Kidney (tissue), 14 donors: ENCODE results near the gene OGDH. TPM values are rescaled to one million over a fixed set of nuclear protein-coding genes. Genes with fewer than 3 reads are reported as not detected.

ENCODE experiments used
- DNase-seq, 5 donors: peaks; one replicate each; pipeline ENCODE4 v3.0.0-alpha.2; 2013 to 2020
- FAIRE-seq: peaks from 2 replicates; lab custom pipeline; 2012; peaks lifted over from hg19 to GRCh38; lab: Jason Lieb, UNC
- H3K27ac ChIP-seq, 2 donors: one replicate each; pipeline ENCODE4 v1.7.0; 2013; ENCODE audit warnings: low read depth in 2 of 2, low read length in 2 of 2, inconsistent platforms in 1 of 2
- H3K27me3 ChIP-seq: one replicate; pipeline ENCODE4 v1.7.1; 2013; ENCODE audit warnings: low read length, inconsistent platforms; ENCODE audit not compliant: control insufficient read depth, insufficient read depth
- H3K36me3 ChIP-seq, 3 donors: one replicate each; pipeline versions ENCODE4 v1.7.0 to v1.7.1; 2013; ENCODE audit warnings: low read length in 3 of 3, control low read depth in 1 of 3, inconsistent platforms in 1 of 3; ENCODE audit not compliant: insufficient read depth in 3 of 3, control insufficient read depth in 2 of 3
- H3K4me1 ChIP-seq, 3 donors: one replicate each; pipeline versions ENCODE4 v1.7.0 to v1.7.1; 2013; ENCODE audit warnings: low read length in 3 of 3, inconsistent platforms in 1 of 3, low read depth in 1 of 3; ENCODE audit not compliant: control insufficient read depth in 2 of 3, insufficient read depth in 2 of 3
- H3K4me3 ChIP-seq, 3 donors: one replicate each; pipeline versions ENCODE4 v1.7.0 to v1.8.1; 2013; ENCODE audit warnings: low read length in 3 of 3, control low read depth in 1 of 3, inconsistent platforms in 1 of 3
- H3K9ac ChIP-seq, 3 donors: one replicate each; pipeline versions ENCODE4 v1.7.0 to v1.7.1; 2013; ENCODE audit warnings: low read length in 3 of 3, control low read depth in 1 of 3, inconsistent platforms in 1 of 3
- H3K9me3 ChIP-seq, 3 donors: one replicate each; pipeline versions ENCODE4 v1.7.0 to v1.7.1; 2013; ENCODE audit warnings: low read length in 3 of 3, control low read depth in 1 of 3, inconsistent platforms in 1 of 3; ENCODE audit not compliant: control insufficient read depth in 2 of 3, insufficient read depth in 1 of 3
- intact Hi-C: fragments of 100-400 bp; cut with DNase I; formaldehyde crosslinking; loops from one replicate; pipeline ENCODE4 v1.11.1; 2022
- polyA plus RNA-seq: library from polyadenylated mRNA; stranded (reverse); fragments of 350-450 nt; fragmentation: Illumina TruSeq; extraction: RNeasy Lipid Tissue Mini Kit (QIAGEN cat#74804); gene quantifications from one replicate; pipeline ENCODE4 v1.2.3, GENCODE V29; 2014; ENCODE audit warnings: low read depth, low replicate concordance; ENCODE audit not compliant: insufficient read depth
- total RNA-seq: library from RNA; stranded (reverse); fragmentation: NEBNext Ultra II Directional; extraction: Animal tissue kit (Norgen Biotek cat#: 25700); gene quantifications from one replicate; pipeline ENCODE4 v1.2.1, GENCODE V29; 2021
- TF ChIP-seq, protein P1 (sequence below): IDR thresholded peaks from 3 replicates; pipeline ENCODE4 v1.5.1; 2012; ENCODE audit warnings: mild to moderate bottlenecking, moderate library complexity, borderline replicate concordance; ENCODE audit not compliant: insufficient read depth; ENCODE audit errors: extremely low read depth
- donor health status: control.
- donor health status: control.
- donor health status: control.
- donor health status: control.
- donor health status: control.
- donor health status: DM: yes; HTN: yes; CAD: no.
- donor health status: Normal renal cell carcinoma (clear cell type).

The OGDH gene
- total and polyA plus RNA-seq, 2 donors from 2014 or later: 108 to 132 TPM

DNA sequence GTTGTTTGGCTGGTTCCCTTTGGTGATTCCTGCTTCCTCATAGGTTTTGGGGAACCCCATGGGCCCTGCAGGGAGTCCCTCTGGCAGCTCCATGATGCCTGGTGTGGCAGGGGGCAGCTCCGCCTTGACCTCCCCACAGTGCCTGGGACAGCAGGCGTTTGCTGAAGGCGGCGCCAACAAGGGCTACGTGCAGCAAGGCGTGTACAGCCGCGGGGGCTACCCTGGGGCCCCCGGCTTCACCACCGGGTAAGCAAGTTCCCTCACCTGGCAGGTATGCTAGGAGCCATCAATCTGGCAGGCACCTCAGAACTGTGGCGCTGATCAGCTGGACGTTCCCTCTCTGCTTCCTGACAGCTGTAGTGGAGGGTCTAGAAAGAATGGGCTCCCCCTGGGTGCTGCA, 150.5 kb downstream of the OGDH start:
- Histone ChIP-seq H3K9ac (no peak overlapping the region), H3K27me3 (no peaks in the 10 kb centered on the region), H3K4me1 (peaks cover 0 to 23% (median 0%) of the 10 kb centered on the region in 3 donors), H3K4me3 (no peak overlapping the region), H3K9me3 (no peaks in the 10 kb centered on the region), H3K36me3 (peaks cover 0 to 26% (median 12%) of the 10 kb centered on the region in 3 donors), H3K27ac (no peak overlapping the region)
- no peak for DNase-seq
- FAIRE-seq: no peak
- intact Hi-C loops: no loop called here
- TF ChIP-seq, protein P1, sequence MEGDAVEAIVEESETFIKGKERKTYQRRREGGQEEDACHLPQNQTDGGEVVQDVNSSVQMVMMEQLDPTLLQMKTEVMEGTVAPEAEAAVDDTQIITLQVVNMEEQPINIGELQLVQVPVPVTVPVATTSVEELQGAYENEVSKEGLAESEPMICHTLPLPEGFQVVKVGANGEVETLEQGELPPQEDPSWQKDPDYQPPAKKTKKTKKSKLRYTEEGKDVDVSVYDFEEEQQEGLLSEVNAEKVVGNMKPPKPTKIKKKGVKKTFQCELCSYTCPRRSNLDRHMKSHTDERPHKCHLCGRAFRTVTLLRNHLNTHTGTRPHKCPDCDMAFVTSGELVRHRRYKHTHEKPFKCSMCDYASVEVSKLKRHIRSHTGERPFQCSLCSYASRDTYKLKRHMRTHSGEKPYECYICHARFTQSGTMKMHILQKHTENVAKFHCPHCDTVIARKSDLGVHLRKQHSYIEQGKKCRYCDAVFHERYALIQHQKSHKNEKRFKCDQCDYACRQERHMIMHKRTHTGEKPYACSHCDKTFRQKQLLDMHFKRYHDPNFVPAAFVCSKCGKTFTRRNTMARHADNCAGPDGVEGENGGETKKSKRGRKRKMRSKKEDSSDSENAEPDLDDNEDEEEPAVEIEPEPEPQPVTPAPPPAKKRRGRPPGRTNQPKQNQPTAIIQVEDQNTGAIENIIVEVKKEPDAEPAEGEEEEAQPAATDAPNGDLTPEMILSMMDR: no peak

DNA sequence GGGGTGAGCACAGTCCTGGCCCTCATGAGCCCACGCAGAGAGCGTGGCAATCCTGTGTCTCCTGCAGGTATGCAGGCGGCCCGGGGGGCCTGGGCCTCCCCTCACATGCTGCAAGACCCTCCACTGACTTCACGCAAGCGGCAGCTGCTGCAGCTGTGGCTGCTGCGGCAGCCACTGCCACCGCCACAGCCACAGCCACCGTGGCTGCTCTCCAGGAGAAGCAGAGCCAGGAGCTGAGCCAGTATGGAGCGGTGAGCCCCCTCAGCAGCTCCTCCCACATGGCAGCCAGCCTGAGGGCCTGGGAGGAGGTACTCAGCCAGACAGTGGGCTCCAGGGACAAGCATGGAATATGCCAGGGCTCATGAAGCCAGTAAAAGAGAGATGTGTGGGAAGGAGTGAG, 150.9 kb downstream of the OGDH start:
- no peak overlapping the region for H3K9ac ChIP-seq
- no peaks in the 10 kb centered on the region for H3K27me3 ChIP-seq
- no peak overlapping the region for H3K27ac ChIP-seq
- peaks cover 0 to 30% (median 13%) of the 10 kb centered on the region in 3 donors for H3K36me3 ChIP-seq
- no peak overlapping the region for H3K4me3 ChIP-seq
- intact Hi-C loops: no loop called here
- H3K9me3 ChIP-seq: no peaks in the 10 kb centered on the region
- H3K4me1 ChIP-seq: peaks cover 0 to 23% (median 0%) of the 10 kb centered on the region in 3 donors
- DNase-seq: peak in 1 of 5 donors; percentile 19
- TF ChIP-seq, protein P1: no peak
- FAIRE-seq: no peak

DNA sequence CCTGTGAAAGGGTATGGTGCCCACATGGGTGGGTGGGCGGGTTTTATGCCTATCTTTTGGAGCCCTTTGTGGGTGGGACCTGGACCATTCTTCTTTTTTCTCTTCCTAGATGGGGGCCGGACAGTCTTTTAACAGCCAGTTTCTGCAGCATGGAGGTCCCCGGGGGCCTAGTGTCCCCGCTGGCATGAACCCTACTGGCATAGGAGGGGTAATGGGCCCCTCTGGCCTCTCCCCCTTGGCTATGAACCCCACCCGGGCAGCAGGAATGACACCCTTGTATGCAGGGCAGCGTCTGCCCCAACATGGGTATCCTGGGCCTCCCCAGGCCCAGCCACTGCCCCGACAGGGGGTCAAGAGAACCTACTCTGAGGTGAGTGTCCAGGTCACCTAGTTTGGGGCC, 151.3 kb downstream of the OGDH start:
- peaks cover 0 to 23% (median 0%) of the 10 kb centered on the region in 3 donors for H3K4me1 ChIP-seq
- intact Hi-C loops: no loop called here
- TF ChIP-seq, protein P1: no peak
- no peaks in the 10 kb centered on the region for H3K9me3 ChIP-seq
- FAIRE-seq (no peak), DNase-seq (no peak)
- H3K4me3 ChIP-seq: no peak overlapping the region
- peaks cover 0 to 34% (median 16%) of the 10 kb centered on the region in 3 donors for H3K36me3 ChIP-seq
- H3K27ac ChIP-seq: no peak overlapping the region
- H3K9ac ChIP-seq: no peak overlapping the region
- no peaks in the 10 kb centered on the region for H3K27me3 ChIP-seq

Other genes starting within 250 kb of the OGDH start
- 97.7 TPM for gene NUDCD3, start 116.0 kb upstream of the OGDH start, total RNA-seq
- gene NUDCD3, start 116.0 kb upstream of the OGDH start, polyA plus RNA-seq: 37.9 TPM
- 0.88 TPM for gene NPC1L1, start 65.3 kb upstream of the OGDH start, total RNA-seq
- gene NPC1L1, start 65.3 kb upstream of the OGDH start, polyA plus RNA-seq: 2.4 TPM
- 62.0 TPM for gene DDX56, start 32.7 kb upstream of the OGDH start, total RNA-seq
- 83.6 TPM for gene DDX56, start 32.7 kb upstream of the OGDH start, polyA plus RNA-seq
- 105 TPM for gene TMED4, start 24.4 kb upstream of the OGDH start, total RNA-seq
- gene TMED4, start 24.4 kb upstream of the OGDH start, polyA plus RNA-seq: 138 TPM
- gene ZMIZ2, start 142.2 kb downstream of the OGDH start, total RNA-seq: 127 TPM
- gene ZMIZ2, start 142.2 kb downstream of the OGDH start, polyA plus RNA-seq: 30.5 TPM
- 1,143 TPM for gene PPIA, start 190.1 kb downstream of the OGDH start, total RNA-seq
- gene PPIA, start 190.1 kb downstream of the OGDH start, polyA plus RNA-seq: 2,940 TPM
- gene H2AZ2, start 241.5 kb downstream of the OGDH start, total RNA-seq: 140 TPM
- 121 TPM for gene H2AZ2, start 241.5 kb downstream of the OGDH start, polyA plus RNA-seq